Measurements from ENCODE around the gene ADAMTS12. TPM values are rescaled to one million over a fixed set of nuclear protein-coding genes. Genes with fewer than 3 reads are reported as not detected.
A peak's percentile ranks its signal among the peaks of the same experiment; 100 is the strongest.

ADAMTS12 gene
- polyA plus RNA-seq, 1 donor (not counting 4 experiments of a cell fraction or from before 2014, with no cell fraction given), result 0.49 TPM

DNA sequence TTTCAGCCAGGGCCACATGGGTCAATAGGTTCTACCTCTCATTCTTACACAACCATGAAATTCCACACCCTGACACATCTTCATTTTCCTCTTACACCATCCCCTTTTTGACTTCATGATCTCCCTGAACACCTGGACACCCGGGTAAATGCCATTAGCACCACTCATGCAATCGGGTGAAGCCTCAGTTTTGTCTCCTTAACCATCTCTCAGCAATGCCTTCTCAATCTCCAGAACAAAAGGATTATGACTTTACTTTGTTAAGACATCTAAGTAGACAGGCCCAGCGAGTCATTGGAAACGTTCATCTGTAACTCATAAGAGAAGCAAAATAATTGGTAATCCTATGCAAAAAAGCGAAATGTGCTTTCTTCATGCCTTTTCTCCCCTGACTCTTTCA is 49.9 kb downstream of the ADAMTS12 start:
- no peak for TF ChIP-seq EZH2 (IDR thresholded peaks at IDR 0.05; ENCODE audit: low read length)
- TF ChIP-seq, protein P1, sequence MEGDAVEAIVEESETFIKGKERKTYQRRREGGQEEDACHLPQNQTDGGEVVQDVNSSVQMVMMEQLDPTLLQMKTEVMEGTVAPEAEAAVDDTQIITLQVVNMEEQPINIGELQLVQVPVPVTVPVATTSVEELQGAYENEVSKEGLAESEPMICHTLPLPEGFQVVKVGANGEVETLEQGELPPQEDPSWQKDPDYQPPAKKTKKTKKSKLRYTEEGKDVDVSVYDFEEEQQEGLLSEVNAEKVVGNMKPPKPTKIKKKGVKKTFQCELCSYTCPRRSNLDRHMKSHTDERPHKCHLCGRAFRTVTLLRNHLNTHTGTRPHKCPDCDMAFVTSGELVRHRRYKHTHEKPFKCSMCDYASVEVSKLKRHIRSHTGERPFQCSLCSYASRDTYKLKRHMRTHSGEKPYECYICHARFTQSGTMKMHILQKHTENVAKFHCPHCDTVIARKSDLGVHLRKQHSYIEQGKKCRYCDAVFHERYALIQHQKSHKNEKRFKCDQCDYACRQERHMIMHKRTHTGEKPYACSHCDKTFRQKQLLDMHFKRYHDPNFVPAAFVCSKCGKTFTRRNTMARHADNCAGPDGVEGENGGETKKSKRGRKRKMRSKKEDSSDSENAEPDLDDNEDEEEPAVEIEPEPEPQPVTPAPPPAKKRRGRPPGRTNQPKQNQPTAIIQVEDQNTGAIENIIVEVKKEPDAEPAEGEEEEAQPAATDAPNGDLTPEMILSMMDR (optimal IDR thresholded peaks at IDR 0.05 in 1 of 3, IDR thresholded peaks at IDR 0.05 in 1 of 3, conservative IDR thresholded peaks at IDR 0.05 in 1 of 3; ENCODE audit: extremely low read depth in 1 of 3, insufficient read depth in 2 of 3, low read length in 3 of 3), result no peak
- Histone ChIP-seq H3K9me3 (ENCODE audit: control insufficient read depth, low read depth, low read length) (no peaks in the 10 kb centered on the region), H3K27me3 (ENCODE audit: control insufficient read depth, extremely low read depth, insufficient read depth, low read length) (no peaks in the 10 kb centered on the region), H3K4me1 (ENCODE audit: control insufficient read depth, extremely low read depth, insufficient read depth, low read length) (peaks cover 3% of the 10 kb centered on the region), H3K9ac (ENCODE audit: control insufficient read depth, extremely low read depth, insufficient read depth, low read length) (no peak overlapping the region), H3K9me1 (ENCODE audit: control insufficient read depth, extremely low read depth, insufficient read depth, low read length) (no peaks in the 10 kb centered on the region), H3K79me2 (ENCODE audit: control insufficient read depth, insufficient read depth, low read length) (no peaks in the 10 kb centered on the region), H3K4me2 (ENCODE audit: control insufficient read depth, extremely low read depth, insufficient read depth, low read depth, low read length) (no peak overlapping the region), H2AFZ (ENCODE audit: control insufficient read depth, low read length) (no peak overlapping the region), H3K4me3 (ENCODE audit: control insufficient read depth in 2 of 3, extremely low read depth in 1 of 3, insufficient read depth in 2 of 3, low read depth in 1 of 3, low read length in 3 of 3) (no peak overlapping the region), H3K27ac (ENCODE audit: control insufficient read depth, insufficient read depth, low read length) (no peak overlapping the region), H4K20me1 (ENCODE audit: control insufficient read depth, extremely low read depth, insufficient read depth, low read length) (no peaks in the 10 kb centered on the region), H3K36me3 (ENCODE audit: control insufficient read depth in 2 of 2, extremely low read depth in 1 of 2, insufficient read depth in 2 of 2, low read length in 2 of 2) (no peaks in the 10 kb centered on the region)
- dilution Hi-C loops (cut with MboI; ENCODE audit: extremely low pct_ligation_motif_present, low sequenced_read_pairs), result no loop called here
- FAIRE-seq (no peak), DNase-seq (ENCODE audit: low read depth, low spot score) (peak; percentile 5)

DNA sequence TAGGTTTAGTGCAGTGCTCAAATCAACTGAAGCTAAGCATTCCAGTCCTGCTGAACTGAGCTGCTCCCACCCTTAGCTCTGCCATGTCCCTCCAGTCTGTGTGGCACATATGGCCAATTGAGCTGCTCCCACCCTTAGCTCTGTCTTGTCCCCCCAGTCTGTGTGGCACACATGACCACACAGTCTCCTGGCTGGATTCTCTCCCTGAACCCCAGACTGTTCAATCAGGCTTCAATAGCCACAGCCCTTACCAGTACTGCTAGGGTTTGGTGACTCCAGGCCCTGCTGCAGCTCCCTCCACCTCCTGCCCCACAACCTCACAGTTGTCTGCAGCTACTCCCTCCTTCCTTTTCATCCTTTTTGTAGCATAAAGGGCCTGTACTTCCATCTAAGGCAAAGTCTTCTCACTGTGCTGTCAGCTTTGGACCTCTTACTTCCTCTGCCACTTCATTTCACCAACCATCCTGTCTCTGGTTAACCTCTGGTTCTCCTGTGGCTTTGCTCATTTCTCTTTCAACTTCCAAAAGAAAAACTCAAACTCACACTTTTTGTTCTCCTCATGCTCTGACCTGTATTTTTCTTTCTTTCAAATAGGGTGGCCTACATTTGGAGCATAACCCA is 50.8 kb downstream of the ADAMTS12 start:
- no peaks in the 10 kb centered on the region for H3K9me1 ChIP-seq (ENCODE audit: control insufficient read depth, extremely low read depth, insufficient read depth, low read length)

More for the DNA sequence above, 50.8 kb downstream of the ADAMTS12 start:
- H3K9me3 ChIP-seq (ENCODE audit: control insufficient read depth, low read depth, low read length), result no peaks in the 10 kb centered on the region
- H3K27ac ChIP-seq (ENCODE audit: control insufficient read depth, insufficient read depth, low read length), result no peak overlapping the region
- no peak for DNase-seq (ENCODE audit: low read depth, low spot score)
- no peak overlapping the region for H2AFZ ChIP-seq (ENCODE audit: control insufficient read depth, low read length)
- H4K20me1 ChIP-seq (ENCODE audit: control insufficient read depth, extremely low read depth, insufficient read depth, low read length), result no peaks in the 10 kb centered on the region
- no peaks in the 10 kb centered on the region for H3K27me3 ChIP-seq (ENCODE audit: control insufficient read depth, extremely low read depth, insufficient read depth, low read length)
- no peaks in the 10 kb centered on the region for H3K79me2 ChIP-seq (ENCODE audit: control insufficient read depth, insufficient read depth, low read length)
- H3K4me2 ChIP-seq (ENCODE audit: control insufficient read depth, extremely low read depth, insufficient read depth, low read depth, low read length), result no peak overlapping the region
- no peak for FAIRE-seq
- H3K9ac ChIP-seq (ENCODE audit: control insufficient read depth, extremely low read depth, insufficient read depth, low read length), result no peak overlapping the region
- dilution Hi-C loops (cut with MboI; ENCODE audit: extremely low pct_ligation_motif_present, low sequenced_read_pairs), result no loop called here
- no peaks in the 10 kb centered on the region for H3K36me3 ChIP-seq (ENCODE audit: control insufficient read depth in 2 of 2, extremely low read depth in 1 of 2, insufficient read depth in 2 of 2, low read length in 2 of 2)
- H3K4me1 ChIP-seq (ENCODE audit: control insufficient read depth, extremely low read depth, insufficient read depth, low read length), result peaks cover 3% of the 10 kb centered on the region
- H3K4me3 ChIP-seq (ENCODE audit: control insufficient read depth in 2 of 3, extremely low read depth in 1 of 3, insufficient read depth in 2 of 3, low read depth in 1 of 3, low read length in 3 of 3), result no peak overlapping the region
- TF ChIP-seq, protein P1 (optimal IDR thresholded peaks at IDR 0.05 in 1 of 3, IDR thresholded peaks at IDR 0.05 in 1 of 3, conservative IDR thresholded peaks at IDR 0.05 in 1 of 3; ENCODE audit: extremely low read depth in 1 of 3, insufficient read depth in 2 of 3, low read length in 3 of 3), result no peak
- no peak for TF ChIP-seq EZH2 (IDR thresholded peaks at IDR 0.05; ENCODE audit: low read length)
